ENCODE measurements around the gene GRID1. TPM values are rescaled to one million over a fixed set of nuclear protein-coding genes. Genes with fewer than 3 reads are reported as not detected.

The GRID1 gene
- total RNA-seq, 1 donor from 2014 or later, result not detected

GRCh38 chr10:86027346-86027745 lies 339.2 kb downstream of the GRID1 start:
- Mint-ChIP-seq H3K36me3 (ENCODE audit: low read depth) (no peaks in the 10 kb centered on the region), H3K9me3 (no peaks in the 10 kb centered on the region), H3K27ac (no peak overlapping the region), H3K4me1 (no peaks in the 10 kb centered on the region), H3K27me3 (peaks cover 33% of the 10 kb centered on the region), H3K4me3 (no peak overlapping the region)
- ChIA-PET POLR2A (no interaction called here), CTCF (no interaction called here)
- ATAC-seq (ENCODE audit: low read depth), result no peak
- intact Hi-C loops (cut with micrococcal nuclease), result no loop called here
- no peak for TF ChIP-seq CTCF (IDR thresholded peaks at IDR 0.05)
- DNase-seq, result no peak

GRCh38 chr10:86025509-86025908 lies 341.1 kb downstream of the GRID1 start:
- H3K27me3 Mint-ChIP-seq, result peaks cover 30% of the 10 kb centered on the region
- intact Hi-C loops (cut with micrococcal nuclease), result no loop called here
- DNase-seq, result no peak
- ChIA-PET CTCF (no interaction called here), POLR2A (no interaction called here)
- H3K27ac Mint-ChIP-seq, result no peak overlapping the region
- ATAC-seq (ENCODE audit: low read depth), result no peak
- no peaks in the 10 kb centered on the region for H3K4me1 Mint-ChIP-seq
- H3K9me3 Mint-ChIP-seq, result no peaks in the 10 kb centered on the region
- no peaks in the 10 kb centered on the region for H3K36me3 Mint-ChIP-seq (ENCODE audit: low read depth)
- H3K4me3 Mint-ChIP-seq, result no peak overlapping the region
- TF ChIP-seq CTCF (IDR thresholded peaks at IDR 0.05), result no peak

- Mint-ChIP-seq H3K27me3 (peaks cover 25% of the 10 kb centered on the region), H3K4me1 (peaks cover under 1% of the 10 kb centered on the region), H3K9me3 (no peaks in the 10 kb centered on the region), H3K27ac (no peak overlapping the region), H3K4me3 (no peak overlapping the region), H3K36me3 (ENCODE audit: low read depth) (no peaks in the 10 kb centered on the region)
- CTCF ChIA-PET, result no interaction called here
- no peak for ATAC-seq (ENCODE audit: low read depth)
- no peak for TF ChIP-seq CTCF (IDR thresholded peaks at IDR 0.05)
- DNase-seq, result no peak
- POLR2A ChIA-PET, result no interaction called here
- intact Hi-C loops (cut with micrococcal nuclease), result no loop called here
Observed at GRCh38 chr10:86024281-86025041, 342.1 kb downstream of the GRID1 start.

GRCh38 chr10:86023931-86024280 lies 342.7 kb downstream of the GRID1 start:
- no peak overlapping the region for H3K27ac Mint-ChIP-seq
- H3K4me1 Mint-ChIP-seq, result peaks cover 5% of the 10 kb centered on the region
- POLR2A ChIA-PET, result no interaction called here
- peaks cover 25% of the 10 kb centered on the region for H3K27me3 Mint-ChIP-seq
- DNase-seq (no peak), ATAC-seq (ENCODE audit: low read depth) (no peak)
- no peaks in the 10 kb centered on the region for H3K9me3 Mint-ChIP-seq
- H3K36me3 Mint-ChIP-seq (ENCODE audit: low read depth), result no peaks in the 10 kb centered on the region
- no peak for TF ChIP-seq CTCF (IDR thresholded peaks at IDR 0.05)
- CTCF ChIA-PET, result no interaction called here
- intact Hi-C loops (cut with micrococcal nuclease), result no loop called here
- no peak overlapping the region for H3K4me3 Mint-ChIP-seq

- Mint-ChIP-seq H3K27ac (no peak overlapping the region), H3K36me3 (ENCODE audit: low read depth) (no peaks in the 10 kb centered on the region), H3K4me3 (no peak overlapping the region), H3K4me1 (peaks cover 10% of the 10 kb centered on the region), H3K27me3 (peaks cover 24% of the 10 kb centered on the region), H3K9me3 (no peaks in the 10 kb centered on the region)
- ATAC-seq (ENCODE audit: low read depth), result no peak
- intact Hi-C loops (cut with micrococcal nuclease), result no loop called here
- ChIA-PET CTCF (no interaction called here), POLR2A (no interaction called here)
- no peak for TF ChIP-seq CTCF (IDR thresholded peaks at IDR 0.05)
- DNase-seq, result no peak
Observed at GRCh38 chr10:86023336-86023735, 343.3 kb downstream of the GRID1 start.

All from activated B cell treated with CpG ODN at 0.5 μM for 24 hours (primary cell).